NCI-H748 treated with DMSO at 0.1 percent for 48 hours (cell line): ENCODE data around the gene TINCR.

Experiments used
- DNase-seq: peaks from one replicate; lab custom pipeline; 2025; lab: John Stamatoyannopoulos, UW

Gene TINCR

DNA sequence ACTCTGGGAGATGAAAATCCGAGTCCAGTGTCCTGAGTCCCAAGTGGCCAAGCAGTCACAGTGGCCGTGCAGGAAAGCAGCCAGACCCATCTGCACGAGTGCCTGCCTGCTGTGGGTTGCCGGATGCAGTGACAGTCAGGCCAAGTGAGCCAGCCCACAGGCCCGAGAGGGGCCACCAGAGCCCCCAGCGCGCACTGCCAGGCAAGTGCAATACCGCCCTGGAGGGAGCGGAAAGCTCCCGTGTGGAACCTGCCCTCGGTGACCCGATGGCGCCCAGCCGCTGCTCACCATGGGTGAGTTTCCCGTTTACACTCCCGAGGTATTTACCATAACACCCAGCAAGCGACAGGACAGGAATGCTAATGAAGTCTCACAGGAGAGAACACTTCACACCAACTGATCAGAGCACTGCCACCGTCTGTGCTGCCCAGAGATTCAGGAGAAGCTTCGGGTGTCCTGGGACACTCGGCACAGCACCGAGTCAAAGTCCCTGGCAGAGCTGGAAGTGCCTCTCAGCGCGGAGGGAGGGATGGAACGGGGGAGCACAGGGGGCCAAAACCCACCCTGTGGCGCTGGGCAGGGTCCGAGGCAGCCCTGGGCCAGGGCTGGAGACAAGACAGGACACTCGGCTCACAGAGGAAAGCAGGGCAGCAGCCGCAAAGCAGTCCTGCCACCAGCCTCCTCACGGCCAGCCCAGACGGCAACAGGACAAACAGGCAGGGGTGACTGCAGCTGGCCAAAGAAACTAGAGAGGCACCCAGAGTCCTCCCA, 21.3 kb upstream of the TINCR start:
- DNase-seq: no peak

GRCh38 chr19:5588441-5588840, 20.7 kb upstream of the TINCR start:
- no peak for DNase-seq

DNA sequence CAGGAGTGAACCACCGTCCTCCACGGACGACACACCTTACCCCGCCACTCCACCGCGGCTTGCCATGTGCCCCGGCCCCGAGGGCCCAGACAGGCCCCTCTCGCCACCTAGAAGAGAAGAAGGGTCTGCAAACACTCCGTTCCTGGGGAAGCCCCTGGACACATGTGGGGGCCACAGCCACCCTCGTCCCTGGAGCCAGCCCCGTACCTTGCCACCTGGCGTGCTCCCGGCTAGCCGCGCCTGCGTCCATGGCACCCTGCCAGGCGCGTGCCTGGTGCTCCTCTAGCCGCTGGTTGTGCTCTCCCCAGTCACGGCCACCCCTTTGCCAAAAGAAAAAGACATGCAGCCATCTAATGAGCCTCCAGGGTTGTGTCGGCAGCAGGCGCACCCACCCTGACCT, 19.9 kb upstream of the TINCR start:
- no peak for DNase-seq

- DNase-seq: no peak
Observed at GRCh38 chr19:5587071-5587455, 19.3 kb upstream of the TINCR start.

DNA sequence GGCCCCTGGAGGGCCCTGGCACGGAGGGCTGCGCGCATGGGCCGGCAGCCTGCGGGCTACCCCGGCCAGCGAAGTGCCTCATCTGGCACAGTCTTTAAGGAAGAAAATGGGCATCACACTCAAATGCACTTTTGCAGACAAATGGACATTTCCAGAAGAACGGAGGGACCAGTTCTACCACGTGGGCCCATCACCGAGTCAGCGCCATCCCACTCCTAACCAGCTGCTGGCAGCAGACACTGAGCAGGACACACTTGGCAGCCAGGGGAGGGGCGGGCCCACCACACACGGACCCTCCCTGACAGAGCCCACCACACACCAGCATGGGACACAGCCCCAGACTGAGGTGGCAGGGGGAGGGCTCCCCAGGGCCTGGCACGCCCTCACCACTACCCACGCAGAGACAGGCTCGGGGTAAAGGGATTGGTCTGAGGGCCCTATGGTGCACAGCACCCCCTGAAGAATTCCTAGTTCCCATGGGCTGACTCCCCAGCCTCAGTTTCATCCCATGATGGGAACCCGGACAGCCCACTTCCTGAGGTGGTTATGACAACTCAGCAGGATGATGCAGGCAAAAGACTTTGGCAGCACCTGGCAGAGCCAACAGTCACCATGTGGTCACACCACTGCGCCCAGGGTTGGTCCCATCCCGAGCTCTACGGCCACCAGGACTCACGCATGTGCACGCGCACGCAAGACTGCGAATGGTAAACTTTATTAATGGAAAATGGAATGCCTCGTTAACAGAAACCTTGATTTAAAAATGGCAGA, 18.7 kb upstream of the TINCR start:
- no peak for DNase-seq

GRCh38 chr19:5585461-5586299, 17.9 kb upstream of the TINCR start:
- DNase-seq: no peak

GRCh38 chr19:5580161-5580571, 12.4 kb upstream of the TINCR start:
- DNase-seq: no peak

DNA sequence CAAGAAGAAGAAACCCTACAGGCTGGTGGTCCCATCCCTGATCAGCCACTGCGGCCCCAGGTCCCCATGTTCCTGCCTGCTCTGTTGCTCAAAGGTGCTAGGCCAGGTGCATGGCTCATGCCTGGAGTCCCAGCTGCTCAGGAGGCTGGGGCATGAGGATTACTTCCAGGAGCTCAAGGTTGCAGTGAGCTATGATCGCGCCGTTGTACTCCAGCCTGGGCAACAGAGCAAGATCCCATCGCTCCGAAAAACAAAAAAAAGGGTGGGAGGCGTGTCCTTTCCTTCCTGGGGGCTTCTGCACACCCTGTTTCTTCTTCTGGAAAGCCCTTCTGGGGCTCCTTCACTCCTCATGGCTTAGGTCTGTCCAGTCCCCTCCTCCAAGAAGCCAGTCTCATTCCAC, 11.9 kb upstream of the TINCR start:
- DNase-seq: no peak

- no peak for DNase-seq
Observed at GRCh38 chr19:5579286-5579685, 11.5 kb upstream of the TINCR start.

- no peak for DNase-seq
Observed at GRCh38 chr19:5578097-5578846, 10.5 kb upstream of the TINCR start.

DNA sequence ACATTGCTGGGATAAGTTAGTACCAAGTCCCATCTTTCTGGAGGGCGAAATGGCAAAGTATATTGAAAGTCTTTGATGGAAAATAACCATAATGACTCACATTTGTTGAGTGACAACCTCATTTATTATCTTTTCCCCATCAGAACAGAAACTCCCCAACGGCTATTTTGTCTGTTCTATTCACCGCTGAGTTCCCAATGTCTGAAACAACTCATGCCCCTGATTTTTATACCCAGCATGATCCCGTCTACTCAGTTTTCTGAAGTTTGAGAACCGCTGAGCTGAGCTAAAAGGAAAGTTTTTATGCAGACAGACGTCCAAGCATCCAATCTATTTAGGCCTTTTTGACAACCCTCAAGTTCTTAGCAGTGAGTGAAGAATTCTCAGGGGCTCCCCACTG, 7.8 kb upstream of the TINCR start:
- DNase-seq: no peak

DNA sequence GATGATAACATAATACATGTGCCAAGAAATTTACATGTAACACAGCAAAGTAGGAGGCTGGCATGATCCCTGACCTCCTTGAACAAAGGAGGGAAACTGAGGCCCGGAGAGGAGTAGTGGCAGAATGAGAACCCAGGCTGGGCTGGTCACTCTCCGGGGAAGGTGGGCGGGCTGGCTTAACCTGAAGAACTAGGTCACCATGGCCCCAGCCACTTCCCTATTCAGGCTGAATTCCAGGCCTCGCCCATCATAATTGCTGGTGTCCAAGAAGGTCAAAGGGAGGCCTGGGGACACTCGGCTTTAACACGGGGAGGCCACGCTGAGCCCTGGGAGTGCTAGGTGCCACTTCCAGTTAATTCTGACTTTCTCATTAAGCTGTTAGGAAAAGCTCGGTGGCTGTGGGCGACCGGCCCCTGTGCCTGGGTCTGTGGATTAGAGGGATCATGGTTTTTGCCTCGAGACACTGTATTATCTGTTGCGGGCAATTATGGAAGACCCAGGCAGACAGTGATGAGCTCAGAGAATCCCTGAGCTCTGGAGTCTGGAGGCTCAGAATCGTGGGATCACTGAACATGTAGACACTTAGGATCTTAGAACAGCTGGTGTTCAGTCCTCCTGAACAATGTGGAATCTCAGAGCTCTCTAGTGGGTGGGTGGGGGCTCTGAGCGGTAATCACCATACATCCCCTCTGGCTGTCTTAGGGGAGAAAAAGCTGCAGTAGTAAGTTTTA, 5.0 kb upstream of the TINCR start:
- no peak for DNase-seq

DNA sequence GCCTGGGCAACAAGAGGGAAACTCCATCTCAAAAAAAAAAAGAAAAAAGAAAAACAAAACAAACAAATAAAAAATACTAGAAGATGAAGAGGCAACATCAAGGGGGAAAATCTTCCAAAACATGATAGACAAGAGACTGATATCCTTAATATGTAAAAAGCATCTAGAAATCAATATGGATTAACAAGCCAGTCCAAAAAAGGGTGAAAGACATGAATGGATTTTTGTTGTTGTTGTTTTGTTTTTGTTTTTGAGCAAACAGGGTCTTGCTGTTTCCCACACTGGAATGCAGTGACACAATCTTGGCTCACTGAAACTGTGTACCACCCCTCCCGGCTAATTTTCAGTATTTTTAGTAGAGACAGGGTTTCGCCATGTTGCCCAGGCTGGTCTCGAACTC, 4.0 kb upstream of the TINCR start:
- no peak for DNase-seq

DNA sequence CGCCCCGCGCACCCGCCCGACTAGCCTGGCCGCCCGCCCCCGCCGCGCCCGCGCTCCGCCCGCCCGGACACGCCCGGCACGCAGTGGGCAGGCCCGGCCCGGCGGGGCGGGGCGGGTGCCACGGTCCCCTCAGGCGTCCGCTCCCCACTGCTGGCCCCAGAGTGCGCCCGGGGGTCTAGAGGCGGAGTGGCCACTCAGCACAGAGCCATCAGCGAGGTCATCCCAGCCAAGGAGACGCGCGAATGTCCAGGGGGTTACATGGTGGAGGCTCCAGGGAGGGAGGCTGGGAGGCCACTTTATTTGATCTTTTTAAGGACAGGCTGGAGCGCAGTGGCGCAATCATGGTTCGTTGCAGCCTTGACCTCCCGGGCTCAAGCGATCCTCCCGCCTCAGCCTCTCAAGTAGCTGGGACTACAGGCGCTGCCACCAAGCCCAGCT, 236 bp upstream of the TINCR start:
- no peak for DNase-seq

- no peak for DNase-seq
Observed at GRCh38 chr19:5564930-5565329, 2.8 kb downstream of the TINCR start.

GRCh38 chr19:5563935-5564612, 3.7 kb downstream of the TINCR start:
- no peak for DNase-seq

GRCh38 chr19:5563008-5563431, 4.7 kb downstream of the TINCR start:
- DNase-seq: no peak

- DNase-seq: no peak
Observed at GRCh38 chr19:5562280-5562679, 5.5 kb downstream of the TINCR start.

DNA sequence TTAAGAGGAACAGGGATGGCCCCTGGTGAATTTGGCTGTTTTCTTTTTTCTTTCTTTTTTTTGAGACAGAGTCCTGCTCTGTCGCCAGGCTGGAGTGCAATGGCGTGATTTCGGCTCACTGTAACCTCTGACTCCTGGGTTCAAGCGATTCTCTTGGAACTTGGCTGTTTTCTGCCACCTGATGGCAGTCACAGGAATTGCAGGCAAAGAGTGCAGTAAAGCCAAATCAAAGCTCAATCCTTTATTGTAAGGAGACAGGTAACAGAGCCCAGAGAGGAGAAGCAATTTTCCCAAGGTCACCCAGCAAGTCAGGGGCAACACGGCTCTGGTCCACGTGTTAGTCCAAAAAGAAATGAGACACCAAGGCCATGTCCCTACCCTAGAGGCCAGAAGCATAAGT, 6.2 kb downstream of the TINCR start:
- DNase-seq: no peak

GRCh38 chr19:5560156-5560555, 7.6 kb downstream of the TINCR start:
- no peak for DNase-seq

GRCh38 chr19:5559804-5560133, 8.0 kb downstream of the TINCR start:
- DNase-seq: no peak
